LHCN-M2 (cell line): ENCODE results near the gene TASOR2. TPM values are rescaled to one million over a fixed set of nuclear protein-coding genes. Genes with fewer than 3 reads are reported as not detected.

Experiments
- total RNA-seq: library from RNA; depleted of rRNA; stranded (reverse); fragments of >200 nt; gene quantifications from 2 replicates; pipeline ENCODE4 v1.2.3, GENCODE V29; 2014; rRNA removed

Gene TASOR2
- total RNA-seq, 1 experiment from 2014 or later: 56.6 TPM

Other genes with a start within 250 kb of the TASOR2 start
- gene CALML5, start 185.3 kb upstream of the TASOR2 start, total RNA-seq: not detected in 2 replicates
- not detected in 2 replicates for gene CALML3, start 159.9 kb upstream of the TASOR2 start, total RNA-seq
- gene ASB13, start 18.2 kb upstream of the TASOR2 start, total RNA-seq: 9.5 and 10.3 TPM in 2 replicates
- gene GDI2, start 128.6 kb downstream of the TASOR2 start, total RNA-seq: 341 and 359 TPM in 2 replicates
- gene ANKRD16, start 205.1 kb downstream of the TASOR2 start, total RNA-seq: 9.9 and 10.6 TPM in 2 replicates
- gene FBH1, start 205.4 kb downstream of the TASOR2 start, total RNA-seq: 64.9 and 77.7 TPM in 2 replicates